CD4-positive, alpha-beta memory T cell (primary cell): ENCODE measurements around the gene ZSCAN5A. TPM values are rescaled to one million over a fixed set of nuclear protein-coding genes. Genes with fewer than 3 reads are reported as not detected.

Source experiments
- CTCF ChIA-PET: fragments of 350-600 bp; sonication (Branson Sonifier 250); formaldehyde crosslinking; loops from one replicate; lab custom pipeline; 2021; ENCODE audit warnings: inconsistent platforms; ENCODE audit not compliant: partially characterized antibody; lab: Charles Lee
- POLR2A ChIA-PET: fragments of 350-600 bp; sonication (Branson Sonifier 250); formaldehyde crosslinking; loops from one replicate; lab custom pipeline; 2021; ENCODE audit not compliant: partially characterized antibody; lab: Charles Lee
- DNase-seq, 5 donors: peaks; one replicate each; pipeline versions ENCODE4 v3.0.0 to v3.0.0-alpha.2; 2020 to 2022; ENCODE audit warnings: mixed read lengths in 1 of 5
- H3K27ac ChIP-seq: one replicate; pipeline ENCODE4 v1.7.0; 2013; ENCODE audit warnings: low read depth, low read length
- H3K27me3 ChIP-seq: 2 replicates; pipeline ENCODE4 v1.7.0; 2013; ENCODE audit warnings: mild to moderate bottlenecking, low read length, moderate library complexity; ENCODE audit not compliant: insufficient read depth
- H3K36me3 ChIP-seq: 2 replicates; pipeline ENCODE4 v1.7.0; 2013; ENCODE audit warnings: mild to moderate bottlenecking, low read length, moderate library complexity; ENCODE audit not compliant: insufficient read depth
- H3K4me1 ChIP-seq: 2 replicates; pipeline ENCODE4 v1.7.0; 2013; ENCODE audit warnings: mild to moderate bottlenecking, low read length, moderate library complexity; ENCODE audit not compliant: insufficient read depth
- H3K4me3 ChIP-seq, 2 donors: one replicate each; pipeline ENCODE4 v1.7.0; 2013; ENCODE audit warnings: low read length in 2 of 2, mild to moderate bottlenecking in 1 of 2
- H3K9me3 ChIP-seq, 2 donors: one replicate each; pipeline ENCODE4 v1.7.0; 2013; ENCODE audit warnings: low read length in 2 of 2, control low read depth in 1 of 2; ENCODE audit not compliant: control insufficient read depth in 1 of 2
- H3K27ac Mint-ChIP-seq, 7 donors: one replicate each; pipeline ENCODE4 v1.8.0; 2020 to 2021; ENCODE audit warnings: mixed read lengths in 7 of 7, mild to moderate bottlenecking in 6 of 7, inconsistent platforms in 3 of 7, moderate library complexity in 3 of 7
- H3K27me3 Mint-ChIP-seq, 2 donors: one replicate each; pipeline ENCODE4 v1.8.0; 2020 to 2021; ENCODE audit warnings: mixed read lengths in 2 of 2
- H3K36me3 Mint-ChIP-seq, 2 donors: one replicate each; pipeline ENCODE4 v1.8.0; 2020 to 2021; ENCODE audit warnings: mixed read lengths in 2 of 2, inconsistent platforms in 1 of 2, mild to moderate bottlenecking in 1 of 2
- H3K4me1 Mint-ChIP-seq, 4 donors: one replicate each; pipeline ENCODE4 v1.8.0; 2020 to 2021; ENCODE audit warnings: mixed read lengths in 4 of 4, mild to moderate bottlenecking in 1 of 4
- H3K4me3 Mint-ChIP-seq, 8 donors: one replicate each; pipeline ENCODE4 v1.8.0; 2020 to 2021; ENCODE audit warnings: mixed read lengths in 8 of 8, mild to moderate bottlenecking in 7 of 8, moderate library complexity in 6 of 8, inconsistent platforms in 3 of 8
- H3K9me3 Mint-ChIP-seq, 8 donors: one replicate each; pipeline ENCODE4 v1.8.0; 2020 to 2021; ENCODE audit warnings: mixed read lengths in 8 of 8, mild to moderate bottlenecking in 5 of 8, inconsistent platforms in 3 of 8, moderate library complexity in 1 of 8
- intact Hi-C: fragments of 100-400 bp; cut with micrococcal nuclease; formaldehyde crosslinking; loops from one replicate; pipeline ENCODE4 v1.15.1; 2023
- polyA plus RNA-seq, 2 donors: library from polyadenylated mRNA; unstranded; fragments of 300-500 nt; fragmentation: Illumina TruSeq; gene quantifications; one replicate each; pipeline ENCODE4 v1.2.3, GENCODE V29; 2021
- total RNA-seq, 2 experiments: library from RNA; stranded (reverse); gene quantifications; one replicate each; pipeline ENCODE4 v1.2.3, GENCODE V29; 2021

ZSCAN5A gene
- total and polyA plus RNA-seq, 4 experiments from 2014 or later, result 9.7 to 14.6 (median 11.0) TPM

GRCh38 chr19:56297010-56297409, 17.6 kb downstream of the ZSCAN5A start:
- H3K27ac Mint-ChIP-seq, result no peak overlapping the region
- intact Hi-C loops, result no loop called here
- H3K36me3 Mint-ChIP-seq, result peaks cover 23 to 55% of the 10 kb centered on the region in 2 donors
- peaks cover 0 to 4% (median 0%) of the 10 kb centered on the region in 8 donors for H3K9me3 Mint-ChIP-seq
- H3K9me3 ChIP-seq, result no peaks in the 10 kb centered on the region
- ChIA-PET CTCF (interaction anchor here (1.0 kb wide), 1 partner anchor 38 kb away, joined by 3 read pairs; no protein-coding TSS in a partner anchor), POLR2A (no interaction called here)
- no peak for DNase-seq
- H3K4me3 ChIP-seq, result no peak overlapping the region
- no peaks in the 10 kb centered on the region for H3K36me3 ChIP-seq
- peaks cover 8% of the 10 kb centered on the region for H3K4me1 ChIP-seq
- H3K27me3 ChIP-seq, result no peaks in the 10 kb centered on the region
- peaks cover 7 to 16% (median 12%) of the 10 kb centered on the region in 4 donors for H3K4me1 Mint-ChIP-seq
- H3K27ac ChIP-seq, result no peak overlapping the region
- no peaks in the 10 kb centered on the region for H3K27me3 Mint-ChIP-seq
- H3K4me3 Mint-ChIP-seq, result no peak overlapping the region

- ChIA-PET POLR2A (no interaction called here), CTCF (no interaction called here)
- no peaks in the 10 kb centered on the region for H3K27me3 Mint-ChIP-seq
Measured at GRCh38 chr19:56295531-56296455, 18.8 kb downstream of the ZSCAN5A start.

GRCh38 chr19:56294549-56294948, 20.1 kb downstream of the ZSCAN5A start:
- no peak for DNase-seq
- Mint-ChIP-seq H3K4me3 (no peak overlapping the region), H3K27me3 (no peaks in the 10 kb centered on the region), H3K4me1 (no peaks in the 10 kb centered on the region), H3K36me3 (peaks cover 25 to 61% of the 10 kb centered on the region in 2 donors), H3K27ac (peak overlapping the region in 1 of 7 donors; percentile 11), H3K9me3 (peaks cover 0 to 4% (median 0%) of the 10 kb centered on the region in 8 donors)
- no peak overlapping the region for H3K27ac ChIP-seq
- no peaks in the 10 kb centered on the region for H3K27me3 ChIP-seq
- no peaks in the 10 kb centered on the region for H3K36me3 ChIP-seq
- ChIA-PET POLR2A (no interaction called here), CTCF (no interaction called here)
- no peaks in the 10 kb centered on the region for H3K4me1 ChIP-seq
- H3K4me3 ChIP-seq, result no peak overlapping the region
- intact Hi-C loops, result no loop called here
- no peaks in the 10 kb centered on the region for H3K9me3 ChIP-seq

More at GRCh38 chr19:56295531-56296455, 18.8 kb downstream of the ZSCAN5A start:
- no peaks in the 10 kb centered on the region for H3K9me3 ChIP-seq
- DNase-seq, result no peak
- H3K27ac Mint-ChIP-seq, result peak overlapping the region in 2 of 7 donors; percentile 8 to 12
- peaks cover 26 to 63% of the 10 kb centered on the region in 2 donors for H3K36me3 Mint-ChIP-seq
- no peaks in the 10 kb centered on the region for H3K4me1 ChIP-seq
- no peaks in the 10 kb centered on the region for H3K36me3 ChIP-seq
- H3K27ac ChIP-seq, result no peak overlapping the region
- no peak overlapping the region for H3K4me3 Mint-ChIP-seq
- intact Hi-C loops, result no loop called here
- peaks cover 1 to 7% (median 3%) of the 10 kb centered on the region in 4 donors for H3K4me1 Mint-ChIP-seq
- H3K27me3 ChIP-seq, result no peaks in the 10 kb centered on the region
- H3K9me3 Mint-ChIP-seq, result peaks cover 0 to 4% (median 0%) of the 10 kb centered on the region in 8 donors
- no peak overlapping the region for H3K4me3 ChIP-seq

GRCh38 chr19:56291867-56292266, 22.8 kb downstream of the ZSCAN5A start:
- no peaks in the 10 kb centered on the region for H3K4me1 ChIP-seq
- no peaks in the 10 kb centered on the region for H3K27me3 Mint-ChIP-seq
- no peak overlapping the region for H3K27ac ChIP-seq
- H3K4me3 Mint-ChIP-seq, result no peak overlapping the region
- no peaks in the 10 kb centered on the region for H3K4me1 Mint-ChIP-seq
- no peak for DNase-seq
- H3K36me3 Mint-ChIP-seq, result peaks cover 23 to 63% of the 10 kb centered on the region in 2 donors
- H3K9me3 ChIP-seq, result no peaks in the 10 kb centered on the region
- H3K27ac Mint-ChIP-seq, result no peak overlapping the region
- H3K4me3 ChIP-seq, result no peak overlapping the region
- H3K27me3 ChIP-seq, result no peaks in the 10 kb centered on the region
- POLR2A ChIA-PET, result no interaction called here
- intact Hi-C loops, result no loop called here
- CTCF ChIA-PET, result interaction anchor here (1.6 kb wide), 1 partner anchor 39 kb away, joined by 3 read pairs; no protein-coding TSS in a partner anchor
- no peaks in the 10 kb centered on the region for H3K36me3 ChIP-seq
- peaks cover 0 to 4% (median 0%) of the 10 kb centered on the region in 8 donors for H3K9me3 Mint-ChIP-seq

GRCh38 chr19:56290104-56290503, 24.5 kb downstream of the ZSCAN5A start:
- Histone ChIP-seq H3K36me3 (no peaks in the 10 kb centered on the region), H3K27me3 (no peaks in the 10 kb centered on the region), H3K9me3 (no peaks in the 10 kb centered on the region), H3K4me3 (no peak overlapping the region), H3K4me1 (no peaks in the 10 kb centered on the region), H3K27ac (no peak overlapping the region)
- peaks cover 15 to 52% of the 10 kb centered on the region in 2 donors for H3K36me3 Mint-ChIP-seq
- no peaks in the 10 kb centered on the region for H3K27me3 Mint-ChIP-seq
- H3K4me3 Mint-ChIP-seq, result no peak overlapping the region
- DNase-seq, result no peak
- ChIA-PET POLR2A (no interaction called here), CTCF (interaction anchor here (1.6 kb wide), 2 partner anchors 20 to 37 kb away, joined by 3 read pairs; no protein-coding TSS in a partner anchor)
- intact Hi-C loops, result no loop called here
- H3K27ac Mint-ChIP-seq, result no peak overlapping the region
- no peaks in the 10 kb centered on the region for H3K9me3 Mint-ChIP-seq
- no peaks in the 10 kb centered on the region for H3K4me1 Mint-ChIP-seq

- no peak overlapping the region for H3K27ac Mint-ChIP-seq
- Histone ChIP-seq H3K4me3 (no peak overlapping the region), H3K27ac (no peak overlapping the region), H3K27me3 (no peaks in the 10 kb centered on the region), H3K9me3 (no peaks in the 10 kb centered on the region), H3K4me1 (no peaks in the 10 kb centered on the region), H3K36me3 (no peaks in the 10 kb centered on the region)
- no peaks in the 10 kb centered on the region for H3K4me1 Mint-ChIP-seq
- H3K36me3 Mint-ChIP-seq, result peaks cover 1 to 31% of the 10 kb centered on the region in 2 donors
- ChIA-PET CTCF (no interaction called here), POLR2A (no interaction called here)
- intact Hi-C loops, result no loop called here
- no peak for DNase-seq
- H3K4me3 Mint-ChIP-seq, result no peak overlapping the region
- H3K27me3 Mint-ChIP-seq, result no peaks in the 10 kb centered on the region
- H3K9me3 Mint-ChIP-seq, result no peaks in the 10 kb centered on the region
Measured at GRCh38 chr19:56284746-56285145, 29.9 kb downstream of the ZSCAN5A start.

- H3K9me3 Mint-ChIP-seq, result peaks cover 0 to 3% (median 0%) of the 10 kb centered on the region in 8 donors
- H3K27me3 Mint-ChIP-seq, result no peaks in the 10 kb centered on the region
- Histone ChIP-seq H3K27me3 (no peaks in the 10 kb centered on the region), H3K4me1 (no peaks in the 10 kb centered on the region), H3K36me3 (no peaks in the 10 kb centered on the region), H3K27ac (no peak overlapping the region), H3K4me3 (no peak overlapping the region), H3K9me3 (no peaks in the 10 kb centered on the region)
- no peak overlapping the region for H3K4me3 Mint-ChIP-seq
- H3K27ac Mint-ChIP-seq, result no peak overlapping the region
- no peaks in the 10 kb centered on the region for H3K4me1 Mint-ChIP-seq
- DNase-seq, result no peak
- peaks cover 1 to 26% of the 10 kb centered on the region in 2 donors for H3K36me3 Mint-ChIP-seq
- ChIA-PET CTCF (no interaction called here), POLR2A (no interaction called here)
- intact Hi-C loops, result no loop called here
Measured at GRCh38 chr19:56282809-56283208, 31.8 kb downstream of the ZSCAN5A start.
